H1 (cell line): ENCODE data around the gene JAKMIP1. TPM values are rescaled to one million over a fixed set of nuclear protein-coding genes. Genes with fewer than 3 reads are reported as not detected.

ENCODE experiments used
- CTCF ChIA-PET: fragments of 300-600 bp; sonication (Branson Sonifier 250); formaldehyde crosslinking; loops from one replicate; lab custom pipeline; 2021; ENCODE audit not compliant: partially characterized antibody; lab: Charles Lee
- POLR2A ChIA-PET: fragments of 300-600 bp; sonication (Branson Sonifier 250); formaldehyde crosslinking; loops from one replicate; lab custom pipeline; 2021; ENCODE audit warnings: inconsistent platforms; ENCODE audit not compliant: partially characterized antibody; lab: Charles Lee
- DNase-seq, 2 experiments: peaks; one replicate each; pipeline versions ENCODE4 v3.0.0 to v3.0.0-alpha.2; 2010 to 2022; ENCODE audit warnings: low spot score in 2 of 2, low read depth in 1 of 2, mixed read lengths in 1 of 2
- FAIRE-seq: peaks from 2 replicates; lab custom pipeline; 2011; peaks lifted over from hg19 to GRCh38; lab: Jason Lieb, UNC
- H2AFZ ChIP-seq: 2 replicates; pipeline ENCODE4 v1.8.1; 2012; ENCODE audit warnings: low read length, inconsistent platforms
- H2AK5ac ChIP-seq: 2 replicates; pipeline ENCODE4 v1.6.1; 2013; ENCODE audit warnings: low read depth, low read length
- H2BK120ac ChIP-seq: replicated peaks from 2 replicates; pipeline ENCODE3; 2013; ENCODE audit warnings: low read depth, low read length, inconsistent platforms
- H2BK12ac ChIP-seq: 2 replicates; pipeline ENCODE4 v1.6.1; 2013; ENCODE audit warnings: low read depth, low read length
- H2BK15ac ChIP-seq: 2 replicates; pipeline ENCODE4 v1.6.1; 2013; ENCODE audit warnings: low read length
- H2BK20ac ChIP-seq: 2 replicates; pipeline ENCODE4 v1.6.1; 2013; ENCODE audit warnings: low read length
- H2BK5ac ChIP-seq: 2 replicates; pipeline ENCODE4 v1.6.1; 2013; ENCODE audit warnings: low read depth, low read length
- H3K14ac ChIP-seq: 2 replicates; pipeline ENCODE4 v1.6.1; 2013; ENCODE audit warnings: inconsistent platforms; ENCODE audit not compliant: insufficient read length
- H3K18ac ChIP-seq: 2 replicates; pipeline ENCODE4 v1.6.1; 2013; ENCODE audit warnings: low read length; ENCODE audit errors: extremely low read depth
- H3K23ac ChIP-seq: 2 replicates; pipeline ENCODE4 v1.6.1; 2013; ENCODE audit warnings: inconsistent platforms; ENCODE audit not compliant: insufficient read length
- H3K23me2 ChIP-seq: 2 replicates; pipeline ENCODE4 v1.6.1; 2013; ENCODE audit warnings: low read depth, low read length
- H3K27ac ChIP-seq: 2 replicates; pipeline ENCODE4 v1.6.1; 2011; ENCODE audit warnings: low read depth, low read length, inconsistent platforms
- H3K27me3 ChIP-seq, 4 experiments: replicated peaks in 1 of 4; 1 replicate in 1 of 4; 2 replicates in 3 of 4; pipeline versions ENCODE4 v1.6.1 to v1.8.1; 2011 to 2013; ENCODE audit warnings: low read length in 3 of 4, mild to moderate bottlenecking in 3 of 4, inconsistent platforms in 2 of 4, mixed read lengths in 2 of 4, moderate library complexity in 1 of 4; ENCODE audit not compliant: control insufficient read depth in 3 of 4, insufficient read depth in 3 of 4; ENCODE audit errors: extremely low read depth in 1 of 4
- H3K36me3 ChIP-seq, 4 experiments: 2 replicates each; pipeline versions ENCODE4 v1.6.1 to v1.8.1; 2011 to 2013; ENCODE audit warnings: mild to moderate bottlenecking in 4 of 4, low read length in 3 of 4, moderate library complexity in 2 of 4, control low read depth in 1 of 4, inconsistent platforms in 1 of 4; ENCODE audit not compliant: insufficient read depth in 4 of 4, control insufficient read depth in 2 of 4
- H3K4ac ChIP-seq: replicated peaks from 2 replicates; pipeline ENCODE3; 2013; ENCODE audit warnings: low read length, low read depth, mixed read lengths, inconsistent platforms; ENCODE audit not compliant: insufficient read length
- H3K4me1 ChIP-seq, 4 experiments: replicated peaks in 1 of 4; 1 replicate in 1 of 4; 2 replicates in 3 of 4; pipeline versions ENCODE4 v1.6.1 to v1.8.1; 2011 to 2013; ENCODE audit warnings: low read length in 3 of 4, inconsistent platforms in 2 of 4, mixed read lengths in 1 of 4; ENCODE audit not compliant: insufficient read depth in 4 of 4, control insufficient read depth in 3 of 4
- H3K4me2 ChIP-seq, 2 experiments: 2 replicates each; pipeline versions ENCODE4 v1.6.1 to v1.8.1; 2011 to 2013; ENCODE audit warnings: low read depth in 2 of 2, low read length in 2 of 2, control low read depth in 1 of 2, inconsistent platforms in 1 of 2, mild to moderate bottlenecking in 1 of 2; ENCODE audit not compliant: insufficient read depth in 1 of 2
- H3K4me3 ChIP-seq, 4 experiments: fragments of 200-600, 300-600 bp in 1 of 4; sonication (generic), shearing (Covaris generic), sonication (Bioruptor Twin) in 1 of 4; 2 replicates each; pipeline versions ENCODE4 v1.5.1 to v1.8.1; 2011 to 2016; ENCODE audit warnings: low read length in 4 of 4, low read depth in 3 of 4, control low read depth in 2 of 4, inconsistent platforms in 2 of 4, mild to moderate bottlenecking in 2 of 4, mixed read lengths in 1 of 4, moderate library complexity in 1 of 4; ENCODE audit not compliant: insufficient read depth in 2 of 4; ENCODE audit errors: extremely low read depth in 1 of 4
- H3K56ac ChIP-seq: replicated peaks from 2 replicates; pipeline ENCODE3; 2013; ENCODE audit warnings: low read depth, mild to moderate bottlenecking, mixed read lengths, low read length, inconsistent platforms; ENCODE audit not compliant: insufficient read length
- H3K79me1 ChIP-seq: 2 replicates; pipeline ENCODE4 v1.6.1; 2013; ENCODE audit warnings: low read depth, low read length, control low read depth
- H3K79me2 ChIP-seq, 2 experiments: 2 replicates each; pipeline versions ENCODE4 v1.6.1 to v1.8.1; 2012 to 2013; ENCODE audit warnings: low read length in 2 of 2, mild to moderate bottlenecking in 2 of 2, inconsistent platforms in 1 of 2; ENCODE audit not compliant: insufficient read depth in 2 of 2, control insufficient read depth in 1 of 2
- H3K9ac ChIP-seq, 4 experiments: replicated peaks in 1 of 4; 1 replicate in 1 of 4; 2 replicates in 3 of 4; pipeline versions ENCODE4 v1.6.1 to v1.8.1; 2011 to 2013; ENCODE audit warnings: low read depth in 3 of 4, low read length in 3 of 4, control low read depth in 2 of 4, mild to moderate bottlenecking in 2 of 4, moderate library complexity in 2 of 4, inconsistent platforms in 1 of 4; ENCODE audit errors: extremely low read depth in 1 of 4
- H3K9me3 ChIP-seq, 2 experiments: 2 replicates each; pipeline versions ENCODE4 v1.6.1 to v1.8.1; 2012 to 2013; ENCODE audit warnings: mild to moderate bottlenecking in 2 of 2, moderate library complexity in 2 of 2, control low read depth in 1 of 2, inconsistent platforms in 1 of 2, low read depth in 1 of 2, low read length in 1 of 2, mixed read lengths in 1 of 2; ENCODE audit not compliant: insufficient read depth in 2 of 2
- H4K20me1 ChIP-seq, 2 experiments: replicated peaks in 1 of 2; 2 replicates each; pipeline versions ENCODE3 to v1.8.1; 2011 to 2013; ENCODE audit warnings: inconsistent platforms in 2 of 2, low read length in 2 of 2, mild to moderate bottlenecking in 1 of 2; ENCODE audit not compliant: insufficient read depth in 2 of 2, control insufficient read depth in 1 of 2
- H4K5ac ChIP-seq: 2 replicates; pipeline ENCODE4 v1.6.1; 2013; ENCODE audit warnings: low read length, low read depth, mixed read lengths, inconsistent platforms; ENCODE audit not compliant: insufficient read length
- H4K8ac ChIP-seq: 2 replicates; pipeline ENCODE4 v1.8.0; 2013; ENCODE audit warnings: mild to moderate bottlenecking, moderate library complexity, low read length, inconsistent platforms; ENCODE audit not compliant: insufficient read depth; ENCODE audit errors: extremely low read depth
- H4K91ac ChIP-seq: replicated peaks from 2 replicates; pipeline ENCODE3; 2013; ENCODE audit warnings: low read length, mixed read lengths, inconsistent platforms; ENCODE audit not compliant: insufficient read length
- BACH1 ChIP-seq: IDR thresholded peaks from 2 replicates; pipeline ENCODE4 v1.6.1; 2012; ENCODE audit warnings: low read length, improper control_type of control experiment
- CBX8 ChIP-seq: fragments of 300-800, 300-1000 bp; sonication (generic); IDR thresholded peaks from 2 replicates; pipeline ENCODE4 v1.7.1; 2016; ENCODE audit warnings: low read depth, low read length, borderline replicate concordance
- EP300 ChIP-seq, 2 experiments: IDR thresholded peaks; 1 replicate in 1 of 2; 2 replicates in 1 of 2; pipeline ENCODE4 v1.6.1; 2011 to 2012; ENCODE audit warnings: low read depth in 2 of 2, low read length in 2 of 2, mild to moderate bottlenecking in 2 of 2, borderline replicate concordance in 1 of 2, inconsistent platforms in 1 of 2, moderate library complexity in 1 of 2
- NANOG ChIP-seq: IDR thresholded peaks from 2 replicates; pipeline ENCODE4 v1.6.1; 2011; ENCODE audit warnings: low read length, low read depth, mild to moderate bottlenecking, inconsistent platforms; ENCODE audit not compliant: insufficient read depth, poor library complexity, severe bottlenecking
- POU5F1 ChIP-seq: IDR thresholded peaks from 2 replicates; pipeline ENCODE4 v1.6.1; 2011; ENCODE audit warnings: low read depth, mild to moderate bottlenecking, low read length, moderate library complexity
- RAD21 ChIP-seq, 2 experiments: IDR thresholded peaks in 1 of 2; conservative IDR thresholded peaks in 1 of 2; 2 replicates each; pipeline ENCODE4 v1.6.1; 2011; ENCODE audit warnings: low read depth in 2 of 2, low read length in 2 of 2, improper control_type of control experiment in 1 of 2, inconsistent platforms in 1 of 2, mild to moderate bottlenecking in 1 of 2, moderate library complexity in 1 of 2
- RXRA ChIP-seq: IDR thresholded peaks from 2 replicates; pipeline ENCODE4 v1.6.1; 2011; ENCODE audit warnings: low read depth, mild to moderate bottlenecking, low read length, moderate library complexity; ENCODE audit not compliant: insufficient read depth
- TEAD4 ChIP-seq: IDR thresholded peaks from 2 replicates; pipeline ENCODE4 v1.6.1; 2012; ENCODE audit warnings: low read depth, low read length, inconsistent platforms, mixed read lengths
- WGBS, 2 experiments: shearing (Covaris generic) in 1 of 2; methylation state at CpG; one replicate each; pipeline versions ENCODE4 v1.1.6 to v1.1.7; 2013 to 2015; ENCODE audit warnings: low lambda C conversion rate in 2 of 2, mixed read lengths in 2 of 2, inconsistent platforms in 1 of 2, low coverage in 1 of 2, missing lambda C conversion rate in 1 of 2; ENCODE audit not compliant: insufficient replicate concordance in 2 of 2, insufficient coverage in 1 of 2, insufficient read length in 1 of 2; ENCODE audit errors: extremely low coverage in 1 of 2, missing lambda C conversion rate in 1 of 2; 5-methylcytosine and 5-hydroxymethylcytosine counted together
- polyA plus RNA-seq, 7 experiments: library from polyadenylated mRNA; depleted of rRNA in 3 of 7; stranded (reverse) in 5 of 7; unstranded in 2 of 7; fragments of >200 nt in 5 of 7; fragments of 200-250 nt in 2 of 7; gene quantifications; 1 replicate in 5 of 7; 2 replicates in 1 of 7; 4 replicates in 1 of 7; pipeline versions ENCODE4 v1.2.1 to v1.2.3, GENCODE V29; 2011 to 2013; ENCODE audit warnings: missing spikeins in 2 of 7, mixed read lengths in 2 of 7
- total RNA-seq: library from RNA; stranded (reverse); fragmentation: NEBNext Ultra II Directional; extraction: Animal tissue kit (Norgen Biotek cat#: 25700); gene quantifications from 2 replicates; pipeline ENCODE4 v1.2.1, GENCODE V29; 2021

Gene JAKMIP1
- total and polyA plus RNA-seq, 2 of the 8 experiments (the other 6 are each of a cell fraction or from before 2014, with no cell fraction given) = 2.5 to 4.4 TPM

GRCh38 chr4:6028168-6028567 lies 172.2 kb downstream of the JAKMIP1 start:
- Histone ChIP-seq H2BK5ac (no peak overlapping the region), H2BK12ac (no peak overlapping the region), H3K9me3 (no peaks in the 10 kb centered on the region), H2AK5ac (no peak overlapping the region), H2BK15ac (no peak overlapping the region), H3K27ac (no peak overlapping the region), H4K8ac (no peak overlapping the region), H2AFZ (no peak overlapping the region), H3K23me2 (no peaks in the 10 kb centered on the region), H3K36me3 (no peaks in the 10 kb centered on the region), H3K79me1 (no peaks in the 10 kb centered on the region), H3K79me2 (no peaks in the 10 kb centered on the region), H3K4me2 (no peak overlapping the region), H3K9ac (no peak overlapping the region), H4K5ac (no peak overlapping the region), H3K14ac (no peak overlapping the region), H3K4me3 (no peak overlapping the region), H3K27me3 (no peaks in the 10 kb centered on the region), H4K20me1 (no peaks in the 10 kb centered on the region), H2BK20ac (no peak overlapping the region), H3K56ac (no peak overlapping the region), H3K18ac (no peak overlapping the region), H4K91ac (no peak overlapping the region), H3K23ac (no peak overlapping the region), H3K4me1 (peaks cover 0 to 5% (median 0%) of the 10 kb centered on the region in 4 experiments; a peak in 2 of 7 replicates), H2BK120ac (no peak overlapping the region), H3K4ac (no peak overlapping the region)
- TF ChIP-seq CBX8 (no peak), EP300 (IDR thresholded peaks at IDR 0.05; ENCODE audit: borderline replicate concordance in 1 of 2, low read depth in 2 of 2, low read length in 2 of 2) (no peak), BACH1 (no peak), RXRA (no peak), TEAD4 (no peak), POU5F1 (no peak), RAD21 (IDR thresholded peaks at IDR 0.05 in 1 of 2, conservative IDR thresholded peaks at IDR 0.05 in 1 of 2; ENCODE audit: low read depth in 2 of 2, low read length in 2 of 2) (no peak), NANOG (no peak)
- ChIA-PET CTCF (interaction anchor here (0.7 to 1.3 kb wide), 2 partner anchors 8 to 34 kb away, joined by 3 to 6 read pairs; no protein-coding TSS in a partner anchor), POLR2A (no interaction called here)
- DNase-seq (no peak), FAIRE-seq (no peak)
- WGBS, 2 experiments = 80% methylated on average over 9 of the region's 10 CpGs; no CpG with 5 or more reads in 1 of the 2 experiments
